GM03348 (cell line): ENCODE measurements around the gene MTA3.

Experiments
- DNase-seq: peaks from one replicate; pipeline ENCODE4 v3.0.0; 2012; ENCODE audit warnings: low spot score

The MTA3 gene

GRCh38 chr2:42787424-42787787, 219.0 kb downstream of the MTA3 start:
- no peak for DNase-seq

- DNase-seq: no peak
Measured at GRCh38 chr2:42787788-42788477, 219.5 kb downstream of the MTA3 start.

- DNase-seq: no peak
Measured at GRCh38 chr2:42788478-42788793, 220.0 kb downstream of the MTA3 start.

GRCh38 chr2:42788882-42789281, 220.4 kb downstream of the MTA3 start:
- DNase-seq: no peak

- no peak for DNase-seq
Measured at GRCh38 chr2:42789751-42790150, 221.3 kb downstream of the MTA3 start.

GRCh38 chr2:42791606-42792005, 223.2 kb downstream of the MTA3 start:
- no peak for DNase-seq

- DNase-seq: peak; percentile 44
Measured at GRCh38 chr2:42792087-42792582, 223.7 kb downstream of the MTA3 start.

- peak; percentile 44 for DNase-seq
Measured at GRCh38 chr2:42792583-42793333, 224.3 kb downstream of the MTA3 start, which contains the start of gene HAAO. Gene HAAO (minus strand): TSS chr2:42792583. CDS start chr2:42792536, 47 bp downstream.

GRCh38 chr2:42793334-42794270, 225.2 kb downstream of the MTA3 start:
- no peak for DNase-seq

GRCh38 chr2:42794271-42795046, 226.0 kb downstream of the MTA3 start:
- DNase-seq: peak; percentile 46

- DNase-seq: no peak
Measured at GRCh38 chr2:42795275-42795674, 226.8 kb downstream of the MTA3 start.

GRCh38 chr2:42795841-42796301, 227.4 kb downstream of the MTA3 start:
- no peak for DNase-seq

- no peak for DNase-seq
Measured at GRCh38 chr2:42796427-42797248, 228.2 kb downstream of the MTA3 start.

GRCh38 chr2:42797281-42797680, 228.8 kb downstream of the MTA3 start:
- DNase-seq: no peak

GRCh38 chr2:42799881-42800280, 231.4 kb downstream of the MTA3 start:
- no peak for DNase-seq

GRCh38 chr2:42800461-42800962, 232.1 kb downstream of the MTA3 start:
- no peak for DNase-seq

- no peak for DNase-seq
Measured at GRCh38 chr2:42800981-42801380, 232.5 kb downstream of the MTA3 start.

GRCh38 chr2:42801381-42801780, 232.9 kb downstream of the MTA3 start:
- no peak for DNase-seq

GRCh38 chr2:42802150-42802549, 233.7 kb downstream of the MTA3 start:
- no peak for DNase-seq

GRCh38 chr2:42804338-42804737, 235.9 kb downstream of the MTA3 start:
- no peak for DNase-seq
